GM12873 (cell line): ENCODE results near the gene FHAD1.
A peak's percentile ranks its signal among the peaks of the same experiment; 100 is the strongest.

Experiments
- TF ChIP-seq, protein P1 (sequence below): IDR thresholded peaks from 2 replicates; pipeline ENCODE4 v1.5.1; 2012; ENCODE audit warnings: low read depth, mild to moderate bottlenecking, moderate library complexity, low read length, control low read depth; ENCODE audit not compliant: insufficient read depth; ENCODE audit errors: missing control alignments

FHAD1 gene

DNA sequence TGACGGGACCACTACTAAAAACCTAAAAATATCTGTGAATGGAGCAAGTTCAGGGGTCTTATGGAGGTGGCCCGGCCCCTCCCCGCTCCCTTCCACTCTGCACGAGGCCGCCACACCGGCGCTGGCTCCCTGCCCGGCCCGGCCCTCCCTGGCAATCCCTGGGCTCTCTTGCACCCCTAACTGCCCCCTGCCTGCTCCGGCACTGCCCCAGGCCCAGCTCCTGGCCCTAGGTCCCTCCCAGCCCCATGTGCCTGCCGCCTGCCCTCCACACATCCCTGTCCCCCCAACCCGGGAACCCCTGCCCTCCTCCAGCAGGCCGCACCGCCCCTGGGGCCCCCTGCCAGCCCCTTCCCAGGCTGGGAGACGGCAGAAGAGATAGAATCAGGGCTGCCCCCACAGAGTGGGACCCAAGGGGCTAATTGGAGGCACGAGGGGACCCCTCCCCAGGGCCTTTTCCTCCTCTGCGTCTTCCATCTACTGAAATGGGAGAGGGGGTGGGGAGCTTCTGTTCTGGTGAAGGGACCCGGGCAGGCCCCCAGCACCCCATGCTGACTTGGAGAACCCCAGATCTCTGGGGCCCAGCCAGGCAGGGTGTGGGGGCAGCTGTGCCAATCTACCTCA is 181.9 kb downstream of the FHAD1 start:
- TF ChIP-seq, protein P1, sequence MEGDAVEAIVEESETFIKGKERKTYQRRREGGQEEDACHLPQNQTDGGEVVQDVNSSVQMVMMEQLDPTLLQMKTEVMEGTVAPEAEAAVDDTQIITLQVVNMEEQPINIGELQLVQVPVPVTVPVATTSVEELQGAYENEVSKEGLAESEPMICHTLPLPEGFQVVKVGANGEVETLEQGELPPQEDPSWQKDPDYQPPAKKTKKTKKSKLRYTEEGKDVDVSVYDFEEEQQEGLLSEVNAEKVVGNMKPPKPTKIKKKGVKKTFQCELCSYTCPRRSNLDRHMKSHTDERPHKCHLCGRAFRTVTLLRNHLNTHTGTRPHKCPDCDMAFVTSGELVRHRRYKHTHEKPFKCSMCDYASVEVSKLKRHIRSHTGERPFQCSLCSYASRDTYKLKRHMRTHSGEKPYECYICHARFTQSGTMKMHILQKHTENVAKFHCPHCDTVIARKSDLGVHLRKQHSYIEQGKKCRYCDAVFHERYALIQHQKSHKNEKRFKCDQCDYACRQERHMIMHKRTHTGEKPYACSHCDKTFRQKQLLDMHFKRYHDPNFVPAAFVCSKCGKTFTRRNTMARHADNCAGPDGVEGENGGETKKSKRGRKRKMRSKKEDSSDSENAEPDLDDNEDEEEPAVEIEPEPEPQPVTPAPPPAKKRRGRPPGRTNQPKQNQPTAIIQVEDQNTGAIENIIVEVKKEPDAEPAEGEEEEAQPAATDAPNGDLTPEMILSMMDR: no peak

DNA sequence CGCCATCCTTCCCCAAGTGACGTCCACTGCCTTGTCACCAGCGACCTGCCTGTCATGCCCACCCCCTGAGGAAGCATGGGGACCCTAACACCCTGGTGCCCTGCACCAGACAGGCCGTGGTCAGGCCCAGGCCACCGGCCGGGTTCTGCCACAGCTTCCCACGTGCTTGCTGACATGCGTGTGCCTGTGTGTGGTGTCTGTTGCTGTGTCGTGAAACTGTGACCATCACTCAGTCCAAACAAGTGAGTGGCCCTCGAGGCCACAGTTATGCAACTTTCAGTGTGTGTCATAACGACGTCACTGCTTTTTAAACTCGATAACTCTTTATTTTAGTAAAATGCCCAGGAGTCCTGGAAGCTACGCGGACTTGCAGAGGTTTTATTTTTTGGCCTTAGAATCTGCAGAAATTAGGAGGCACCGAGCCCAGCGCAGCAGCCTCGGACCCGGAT is 182.7 kb downstream of the FHAD1 start:
- TF ChIP-seq, protein P1: no peak

DNA sequence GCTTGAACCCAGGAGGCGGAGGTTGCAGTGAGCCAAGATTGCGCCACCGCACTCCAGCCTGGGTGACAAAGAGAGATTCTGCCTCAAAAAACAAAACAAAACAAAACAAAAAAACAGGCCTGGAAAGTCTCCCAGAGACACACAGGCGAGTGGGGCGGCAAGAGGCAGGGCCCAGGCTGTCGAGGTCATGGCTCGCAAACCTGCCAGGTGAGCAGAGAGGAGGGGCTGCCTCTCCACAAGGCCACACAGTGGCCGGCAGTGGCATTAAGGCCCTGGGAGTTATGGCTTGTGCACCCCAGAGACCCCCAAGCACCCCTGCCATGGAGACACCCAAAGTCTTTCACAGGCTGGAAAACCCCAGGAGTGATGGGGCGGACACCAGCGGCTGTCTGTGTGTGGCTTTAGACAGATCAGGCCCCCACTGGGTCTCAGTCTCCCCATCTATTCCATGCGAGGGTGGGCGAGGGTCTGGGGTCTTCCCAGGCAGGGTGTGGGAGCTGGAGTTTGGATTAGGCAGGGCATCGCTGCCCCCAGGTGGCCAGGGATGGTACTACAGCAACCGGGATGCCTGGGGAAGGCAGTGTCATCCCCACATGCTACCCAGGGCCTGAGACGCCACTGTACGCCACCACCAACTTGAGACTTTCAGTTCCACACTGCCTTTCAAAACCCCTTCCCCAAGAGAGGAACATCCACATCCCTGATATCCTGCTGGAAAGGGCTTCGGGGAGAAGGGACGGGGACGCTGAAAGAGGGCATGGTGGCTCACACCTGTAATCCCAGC is 184.0 kb downstream of the FHAD1 start:
- TF ChIP-seq, protein P1: peak; percentile 99

DNA sequence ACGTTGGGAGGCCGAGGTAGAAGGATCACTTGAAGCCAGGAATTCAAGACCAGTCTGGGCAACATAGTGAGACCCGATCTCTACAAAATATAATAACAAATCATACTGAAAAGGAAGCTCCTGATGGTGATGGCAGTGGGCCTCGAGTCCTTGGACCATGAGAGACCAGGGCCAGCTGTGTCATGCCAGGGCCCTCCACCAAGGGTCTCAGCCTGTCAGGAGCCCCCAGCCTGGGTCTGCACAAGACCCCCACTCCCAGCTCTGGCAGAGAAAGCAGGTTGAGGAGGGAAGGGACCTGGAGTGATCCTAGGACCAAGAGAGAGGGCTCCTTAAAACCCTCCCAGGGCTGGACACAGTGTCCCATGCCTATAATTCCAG is 184.5 kb downstream of the FHAD1 start:
- TF ChIP-seq, protein P1: no peak

DNA sequence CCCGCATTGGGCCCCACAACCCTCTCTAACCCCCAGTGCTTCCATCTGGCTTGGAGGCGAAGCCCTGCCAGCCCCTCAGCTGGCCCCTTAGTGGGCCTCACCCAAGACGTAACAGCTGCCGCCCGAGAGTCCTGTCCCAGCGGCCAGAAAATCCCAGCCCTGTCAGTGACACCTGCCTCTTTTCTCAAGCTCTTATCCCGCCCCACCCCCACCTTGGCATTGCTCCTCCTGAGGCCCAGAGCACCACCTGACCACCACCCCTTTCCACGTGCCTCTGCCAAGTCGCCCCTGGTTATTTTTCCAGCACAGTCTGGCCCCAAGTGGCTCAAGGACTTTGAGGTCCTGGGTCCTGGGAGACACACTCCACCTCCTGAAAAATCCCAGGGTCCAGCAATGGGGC is 185.3 kb downstream of the FHAD1 start:
- TF ChIP-seq, protein P1: no peak

DNA sequence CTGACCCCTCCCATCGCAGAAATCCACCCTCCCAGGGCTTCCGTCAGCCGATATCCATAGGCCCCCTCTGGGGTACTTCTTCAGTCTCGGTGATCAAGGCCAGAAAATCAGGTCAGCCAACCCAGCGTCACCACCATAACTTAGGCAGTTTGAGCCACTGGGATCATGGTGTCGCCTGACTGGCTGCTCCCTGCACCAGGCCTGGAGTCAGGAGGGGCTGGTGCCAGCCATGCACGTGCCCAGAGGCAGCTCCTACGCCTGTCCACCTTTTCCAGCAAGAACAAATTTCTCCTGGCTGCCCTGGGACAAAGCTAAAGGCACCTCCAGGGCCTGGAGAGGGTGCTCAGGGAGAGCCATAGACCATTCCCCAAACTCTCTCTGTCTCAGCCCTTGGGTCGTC is 186.4 kb downstream of the FHAD1 start:
- TF ChIP-seq, protein P1: no peak

DNA sequence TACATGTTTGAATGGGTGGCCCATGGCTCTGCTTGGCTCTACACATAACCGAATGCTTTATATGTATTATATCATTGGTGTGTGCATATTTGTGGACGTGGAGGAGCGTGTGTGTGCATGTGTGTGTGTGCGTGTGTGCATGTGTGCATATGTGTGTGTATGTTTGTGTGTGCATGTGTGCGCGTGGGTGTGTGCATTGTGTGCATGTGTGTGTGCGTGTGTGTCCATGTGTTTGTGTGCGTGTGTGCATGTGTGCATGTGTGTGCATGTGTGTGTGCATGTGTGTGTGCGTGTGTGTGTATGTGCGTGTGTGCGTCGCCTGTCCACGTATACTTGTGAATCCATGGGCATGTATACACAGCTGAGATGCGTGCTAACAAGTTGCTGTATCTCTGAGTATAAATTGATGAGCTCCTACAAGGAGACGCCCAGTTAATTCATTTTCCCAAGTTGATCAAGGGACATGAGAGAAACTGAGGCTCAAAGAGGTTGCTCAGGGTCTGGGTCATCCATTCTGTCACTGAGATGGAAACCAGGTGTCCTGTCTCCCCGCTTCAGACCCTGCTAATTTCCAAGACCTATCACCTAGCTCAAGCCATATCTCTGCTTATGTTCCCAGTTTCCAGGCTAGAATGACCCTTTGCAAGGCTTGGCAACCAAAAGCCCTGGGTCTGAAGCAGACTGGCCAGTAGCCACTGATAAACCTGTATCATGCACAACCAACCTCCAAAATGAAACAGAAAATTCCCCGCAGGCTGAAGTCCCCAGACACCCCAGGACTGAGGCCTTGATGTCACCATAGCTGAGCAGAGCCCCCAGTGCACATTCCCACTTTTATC is 188.4 kb downstream of the FHAD1 start:
- TF ChIP-seq, protein P1: no peak
